Activated naive CD8-positive, alpha-beta T cell treated with anti-CD3 and anti-CD28 coated beads, Interleukin-2, amount 10 ng/mL, durations not matched to agents 7 days and 5 days (primary cell): Measurements from ENCODE around the gene GCLC. TPM values are rescaled to one million over a fixed set of nuclear protein-coding genes. Genes with fewer than 3 reads are reported as not detected.

ENCODE experiments used
- ATAC-seq: fragments of 150-1000 bp; cut with Tn5 transposase; one replicate; pipeline ENCODE4 v1.10.0; 2021; ENCODE audit warnings: low read depth, moderate library complexity
- POLR2A ChIA-PET: fragments of 350-600 bp; sonication (Branson Sonifier 250); formaldehyde crosslinking; loops from one replicate; lab custom pipeline; 2021; ENCODE audit warnings: antibody characterized with exemption; lab: Charles Lee
- DNase-seq: peaks from one replicate; pipeline ENCODE4 v3.0.0; 2021
- H3K27ac Mint-ChIP-seq: one replicate; pipeline ENCODE4 v1.8.0; 2022; ENCODE audit warnings: mild to moderate bottlenecking, mixed read lengths
- H3K27me3 Mint-ChIP-seq: one replicate; pipeline ENCODE4 v1.8.0; 2022; ENCODE audit warnings: mild to moderate bottlenecking, moderate library complexity, mixed read lengths
- H3K36me3 Mint-ChIP-seq: one replicate; pipeline ENCODE4 v1.8.0; 2021; ENCODE audit warnings: mild to moderate bottlenecking, mixed read lengths
- H3K4me1 Mint-ChIP-seq: one replicate; pipeline ENCODE4 v1.8.0; 2021; ENCODE audit warnings: mixed read lengths
- H3K4me3 Mint-ChIP-seq: one replicate; pipeline ENCODE4 v1.8.0; 2022; ENCODE audit warnings: mild to moderate bottlenecking, moderate library complexity, mixed read lengths
- H3K9me3 Mint-ChIP-seq: one replicate; pipeline ENCODE4 v1.8.0; 2021; ENCODE audit warnings: mixed read lengths
- total RNA-seq, 2 experiments: library from RNA; stranded (reverse); gene quantifications; one replicate each; pipeline ENCODE4 v1.2.3, GENCODE V29; 2021

GCLC gene
- total RNA-seq, 2 experiments from 2014 or later = 32.2 to 33.7 TPM

DNA sequence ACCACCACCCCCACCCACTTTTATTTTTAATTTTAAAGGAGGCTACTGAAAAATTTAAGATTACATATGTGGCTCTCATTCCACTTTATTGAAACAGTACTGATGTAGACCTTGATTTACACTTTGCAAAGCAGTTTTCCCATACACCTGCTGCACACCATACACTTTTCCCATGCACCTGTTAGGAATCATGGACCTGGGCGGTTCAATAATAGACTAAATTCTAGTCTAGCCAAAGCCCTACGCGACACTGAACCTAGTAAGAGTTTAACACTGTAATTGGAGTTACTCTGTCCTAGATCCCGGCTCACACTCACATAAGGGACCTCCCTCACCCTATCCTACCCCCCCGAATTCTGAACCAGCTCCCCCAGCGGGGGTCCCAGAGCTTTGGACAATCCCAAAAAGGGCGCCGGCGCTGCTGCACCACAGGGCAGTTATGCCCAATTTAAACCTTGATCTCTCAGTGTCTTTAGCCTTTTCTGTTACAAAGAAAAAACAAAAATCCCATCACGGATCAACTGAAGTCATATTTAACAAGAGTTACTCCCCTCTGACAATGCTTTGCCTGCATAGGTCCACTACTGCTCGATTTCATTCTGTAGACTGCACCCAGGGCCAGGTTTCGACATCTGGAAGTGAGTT, 2.4 kb upstream of the GCLC start:
- POLR2A ChIA-PET = interaction anchor here (0.5 to 1.5 kb wide), 6 partner anchors 9 to 359 kb away, joined by 3 to 6 read pairs (median 4); partner anchors contain the start of gene ELOVL5

DNA sequence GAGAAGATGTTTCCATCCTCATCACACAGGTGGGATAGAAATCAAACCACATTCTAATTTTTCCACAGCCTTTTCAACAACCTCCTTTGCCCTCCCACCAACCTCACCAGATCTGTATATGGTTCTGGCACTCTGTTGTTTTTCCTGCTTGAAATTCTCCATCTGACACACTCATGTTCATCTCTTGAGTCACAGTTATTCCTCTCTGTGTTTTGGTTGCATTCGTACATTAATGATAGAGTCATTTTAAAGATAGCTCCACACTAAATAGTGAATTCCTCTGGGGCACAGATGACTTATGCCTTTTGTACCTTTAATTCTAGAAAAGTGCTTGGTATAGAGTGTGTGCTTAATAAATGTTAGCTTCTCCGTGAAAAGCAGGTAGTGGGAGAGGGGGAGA, 1.4 kb upstream of the GCLC start:
- no peak overlapping the region for H3K27ac Mint-ChIP-seq
- no peak overlapping the region for H3K4me3 Mint-ChIP-seq
- ATAC-seq (no peak), DNase-seq (no peak)
- peaks cover 12% of the 10 kb centered on the region for H3K27me3 Mint-ChIP-seq
- POLR2A ChIA-PET = no interaction called here
- H3K36me3 Mint-ChIP-seq = peaks cover 2% of the 10 kb centered on the region
- no peaks in the 10 kb centered on the region for H3K9me3 Mint-ChIP-seq
- peaks cover 34% of the 10 kb centered on the region for H3K4me1 Mint-ChIP-seq

More for the DNA sequence above, 2.4 kb upstream of the GCLC start:
- peaks cover 2% of the 10 kb centered on the region for H3K36me3 Mint-ChIP-seq
- peak overlapping the region; percentile 54 for H3K27ac Mint-ChIP-seq
- H3K4me3 Mint-ChIP-seq = peak overlapping the region; percentile 91
- ATAC-seq (no peak), DNase-seq (peak; percentile 34)
- peaks cover 12% of the 10 kb centered on the region for H3K27me3 Mint-ChIP-seq
- no peaks in the 10 kb centered on the region for H3K9me3 Mint-ChIP-seq
- H3K4me1 Mint-ChIP-seq = peaks cover 33% of the 10 kb centered on the region

DNA sequence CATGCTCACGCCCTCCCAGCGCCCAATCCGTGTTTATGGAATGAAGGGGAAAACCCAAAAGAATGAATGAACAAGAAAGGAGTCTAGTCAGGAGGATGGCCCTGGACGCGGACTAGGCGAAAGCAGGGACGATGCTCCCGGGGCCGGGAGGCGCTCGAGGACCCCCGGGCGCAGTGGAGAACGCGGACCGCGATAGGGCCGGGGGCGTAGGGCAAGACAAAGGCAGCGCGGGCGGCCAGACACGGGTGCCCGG, 758 bp downstream of the GCLC start:
- peaks cover 5% of the 10 kb centered on the region for H3K36me3 Mint-ChIP-seq
- H3K27me3 Mint-ChIP-seq = peaks cover 12% of the 10 kb centered on the region
- DNase-seq (no peak), ATAC-seq (no peak)
- H3K4me1 Mint-ChIP-seq = peaks cover 39% of the 10 kb centered on the region
- peak overlapping the region; percentile 97 for H3K4me3 Mint-ChIP-seq
- peak overlapping the region; percentile 88 for H3K27ac Mint-ChIP-seq
- no peaks in the 10 kb centered on the region for H3K9me3 Mint-ChIP-seq
- POLR2A ChIA-PET = interaction anchor here (1.5 to 3.2 kb wide), 2 partner anchors 106 to 108 kb away, joined by 5 to 10 read pairs; no protein-coding TSS in a partner anchor

DNA sequence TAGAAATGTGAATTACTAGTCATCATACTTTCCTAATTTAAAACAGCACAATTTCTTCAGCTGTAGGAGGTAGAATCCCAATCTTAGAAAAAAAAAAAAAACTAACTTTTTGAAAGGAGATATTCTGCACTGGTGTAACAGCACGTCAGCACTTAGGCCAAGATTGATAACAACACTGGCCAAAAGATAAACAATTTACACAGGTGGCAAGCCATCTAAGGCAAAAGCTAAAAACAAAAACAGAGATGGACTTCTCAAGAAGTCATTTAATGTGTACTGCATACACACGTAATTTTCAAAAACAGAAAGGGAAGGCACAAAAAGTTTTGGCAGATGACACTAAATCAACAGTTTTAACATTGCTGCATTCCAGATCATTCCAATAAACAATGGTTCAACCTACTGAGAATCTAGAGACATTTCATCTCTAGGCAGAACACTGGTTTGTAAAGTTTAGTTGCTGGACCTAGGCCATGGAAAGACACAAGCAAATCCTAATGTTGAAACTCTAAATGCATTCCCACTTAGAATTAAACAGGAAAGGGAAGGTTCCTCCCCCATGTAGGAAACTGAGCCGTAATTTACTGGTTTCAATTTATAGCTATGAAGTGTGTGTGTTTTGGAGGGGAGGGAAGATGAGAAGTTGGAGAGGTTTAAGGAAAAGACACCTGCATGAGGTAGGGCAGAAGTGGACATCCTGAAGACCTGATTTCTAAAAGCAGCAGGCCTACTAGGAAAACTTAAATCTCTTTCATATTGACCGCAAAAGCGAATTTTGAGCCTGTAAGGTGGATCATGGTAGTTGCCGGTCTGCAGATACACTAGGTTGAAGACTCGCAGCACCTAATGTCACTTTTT, 1.3 kb downstream of the GCLC start:
- Mint-ChIP-seq H3K4me1 (peaks cover 38% of the 10 kb centered on the region), H3K27ac (peak overlapping the region; percentile 88), H3K36me3 (peaks cover 5% of the 10 kb centered on the region), H3K9me3 (no peaks in the 10 kb centered on the region), H3K4me3 (peak overlapping the region; percentile 97), H3K27me3 (peaks cover 12% of the 10 kb centered on the region)
- POLR2A ChIA-PET = interaction anchor here (1.5 to 3.2 kb wide), 2 partner anchors 107 to 108 kb away, joined by 5 to 10 read pairs; no protein-coding TSS in a partner anchor
- no peak for ATAC-seq
- no peak for DNase-seq

DNA sequence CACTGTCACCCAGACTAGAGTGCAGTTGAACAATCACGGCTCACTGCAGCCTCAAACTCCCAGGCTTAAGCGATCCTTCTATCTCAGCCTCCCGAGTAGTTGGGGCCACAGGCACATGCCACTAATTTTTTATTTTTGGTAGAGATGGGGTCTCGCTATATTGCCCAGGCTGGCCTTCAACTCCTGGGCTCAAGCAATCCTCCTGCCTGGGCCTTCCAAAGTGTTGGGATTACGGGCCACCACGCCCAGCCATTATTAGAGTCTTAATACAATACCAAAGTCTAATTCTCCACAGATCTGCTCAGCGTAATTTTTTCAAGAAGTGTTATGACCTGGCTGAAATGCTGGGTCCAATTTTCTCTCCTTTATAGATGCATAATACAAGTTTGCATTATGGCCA, 3.0 kb downstream of the GCLC start:
- DNase-seq = no peak
- Mint-ChIP-seq H3K36me3 (peaks cover 5% of the 10 kb centered on the region), H3K27ac (no peak overlapping the region), H3K4me3 (no peak overlapping the region), H3K4me1 (peaks cover 29% of the 10 kb centered on the region), H3K27me3 (peaks cover 12% of the 10 kb centered on the region), H3K9me3 (no peaks in the 10 kb centered on the region)
- ATAC-seq = no peak
- POLR2A ChIA-PET = no interaction called here

DNA sequence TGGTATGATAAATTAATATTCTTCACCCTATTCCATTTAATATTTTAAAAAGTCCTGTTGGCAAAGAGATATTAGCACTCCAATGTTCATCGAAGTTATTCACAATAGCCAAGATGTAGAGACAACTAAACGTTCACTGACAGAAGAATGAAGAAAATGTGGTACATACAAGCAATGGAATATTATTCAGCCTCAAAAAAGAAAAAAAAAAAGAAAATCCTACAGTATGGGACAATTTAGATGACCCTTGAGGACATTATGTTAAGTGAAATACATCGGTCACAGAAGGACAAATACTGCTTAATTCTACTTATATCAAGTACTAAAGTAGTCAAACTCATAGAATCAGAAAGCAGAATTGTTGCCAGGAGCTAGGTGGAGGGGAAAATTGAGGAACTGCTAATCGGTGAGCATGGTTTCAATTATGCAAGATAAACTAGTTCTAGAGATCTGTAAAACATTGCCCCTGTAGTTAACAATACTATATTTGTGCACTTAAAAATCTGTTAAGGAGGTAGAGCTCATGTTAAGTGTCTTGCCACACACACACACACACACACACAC, 4.7 kb downstream of the GCLC start:
- ATAC-seq = no peak
- POLR2A ChIA-PET = interaction anchor here (0.7 kb wide), 1 partner anchor 1190 kb away, joined by 3 read pairs; no protein-coding TSS in a partner anchor
- no peaks in the 10 kb centered on the region for H3K9me3 Mint-ChIP-seq

DNA sequence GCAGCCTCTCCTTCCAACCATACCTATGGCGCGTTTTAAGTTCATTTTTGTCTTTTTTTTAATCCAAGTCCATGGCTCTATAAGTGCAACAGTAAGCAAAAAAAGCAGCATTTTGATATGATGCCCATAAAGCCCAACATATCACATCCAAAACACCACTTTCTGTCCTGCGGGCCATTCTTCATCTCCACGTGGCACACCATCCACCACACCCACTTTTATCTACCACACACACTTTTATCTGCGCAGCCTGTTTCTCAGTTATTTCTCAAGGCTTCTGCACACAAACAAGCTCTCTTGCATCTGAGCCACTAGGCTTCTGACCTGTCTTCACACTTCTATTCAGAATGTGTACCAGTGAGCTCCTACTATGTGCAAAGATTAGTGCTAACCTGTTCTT, 5.3 kb downstream of the GCLC start:
- POLR2A ChIA-PET = no interaction called here
- H3K9me3 Mint-ChIP-seq = no peaks in the 10 kb centered on the region
- no peak for ATAC-seq
- H3K27me3 Mint-ChIP-seq = no peaks in the 10 kb centered on the region
- DNase-seq = no peak
- peaks cover 5% of the 10 kb centered on the region for H3K36me3 Mint-ChIP-seq
- H3K4me1 Mint-ChIP-seq = peaks cover 23% of the 10 kb centered on the region
- H3K27ac Mint-ChIP-seq = no peak overlapping the region
- no peak overlapping the region for H3K4me3 Mint-ChIP-seq

More for the DNA sequence above, 4.7 kb downstream of the GCLC start:
- H3K27me3 Mint-ChIP-seq = peaks cover 3% of the 10 kb centered on the region
- peaks cover 27% of the 10 kb centered on the region for H3K4me1 Mint-ChIP-seq
- DNase-seq = no peak
- H3K4me3 Mint-ChIP-seq = no peak overlapping the region
- H3K27ac Mint-ChIP-seq = no peak overlapping the region
- peaks cover 6% of the 10 kb centered on the region for H3K36me3 Mint-ChIP-seq

DNA sequence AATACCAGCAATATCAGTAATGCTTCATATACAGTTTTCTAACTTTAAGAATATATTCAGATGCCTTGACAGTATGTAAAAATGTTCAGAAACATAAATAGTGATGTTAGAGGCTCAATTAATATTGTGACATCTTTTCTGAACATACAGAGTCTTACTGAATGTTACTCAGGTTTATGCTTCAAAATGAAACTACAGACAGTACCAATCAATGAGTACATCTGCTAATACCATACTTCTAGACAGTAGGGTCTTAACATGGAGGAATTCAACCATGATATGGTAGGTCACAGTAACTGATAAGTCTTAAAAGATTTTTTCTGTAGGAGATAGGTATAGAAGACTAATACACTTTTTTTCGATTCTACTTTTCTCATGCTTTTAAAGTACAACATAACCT, 8.3 kb downstream of the GCLC start:
- no peak overlapping the region for H3K27ac Mint-ChIP-seq
- H3K4me3 Mint-ChIP-seq = no peak overlapping the region
- H3K4me1 Mint-ChIP-seq = peaks cover 24% of the 10 kb centered on the region
- DNase-seq = no peak
- H3K9me3 Mint-ChIP-seq = no peaks in the 10 kb centered on the region
- ATAC-seq = no peak
- no peaks in the 10 kb centered on the region for H3K27me3 Mint-ChIP-seq
- POLR2A ChIA-PET = no interaction called here
- H3K36me3 Mint-ChIP-seq = peaks cover 8% of the 10 kb centered on the region

DNA sequence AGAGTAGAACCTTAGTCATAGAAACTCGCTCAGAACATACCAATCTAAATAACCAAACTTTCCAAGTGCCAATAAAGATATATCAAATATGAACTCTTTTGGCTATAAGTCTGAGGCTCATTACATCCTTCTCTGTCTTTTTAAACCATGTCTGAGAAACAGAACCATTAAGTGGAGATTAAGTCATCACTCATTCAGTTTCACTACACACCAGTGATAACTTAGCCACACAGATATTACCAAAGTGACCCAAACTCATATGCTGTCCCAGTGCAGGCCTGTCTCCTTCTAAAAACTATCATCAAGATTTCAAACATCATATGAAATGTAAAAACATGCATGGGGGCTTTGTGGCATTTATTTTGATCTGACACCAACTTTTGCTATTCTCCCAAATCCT, 12.0 kb downstream of the GCLC start:
- Mint-ChIP-seq H3K27me3 (no peaks in the 10 kb centered on the region), H3K9me3 (no peaks in the 10 kb centered on the region), H3K4me3 (no peak overlapping the region), H3K27ac (no peak overlapping the region), H3K36me3 (peaks cover 6% of the 10 kb centered on the region), H3K4me1 (peaks cover 26% of the 10 kb centered on the region)
- POLR2A ChIA-PET = no interaction called here
- ATAC-seq (no peak), DNase-seq (no peak)

DNA sequence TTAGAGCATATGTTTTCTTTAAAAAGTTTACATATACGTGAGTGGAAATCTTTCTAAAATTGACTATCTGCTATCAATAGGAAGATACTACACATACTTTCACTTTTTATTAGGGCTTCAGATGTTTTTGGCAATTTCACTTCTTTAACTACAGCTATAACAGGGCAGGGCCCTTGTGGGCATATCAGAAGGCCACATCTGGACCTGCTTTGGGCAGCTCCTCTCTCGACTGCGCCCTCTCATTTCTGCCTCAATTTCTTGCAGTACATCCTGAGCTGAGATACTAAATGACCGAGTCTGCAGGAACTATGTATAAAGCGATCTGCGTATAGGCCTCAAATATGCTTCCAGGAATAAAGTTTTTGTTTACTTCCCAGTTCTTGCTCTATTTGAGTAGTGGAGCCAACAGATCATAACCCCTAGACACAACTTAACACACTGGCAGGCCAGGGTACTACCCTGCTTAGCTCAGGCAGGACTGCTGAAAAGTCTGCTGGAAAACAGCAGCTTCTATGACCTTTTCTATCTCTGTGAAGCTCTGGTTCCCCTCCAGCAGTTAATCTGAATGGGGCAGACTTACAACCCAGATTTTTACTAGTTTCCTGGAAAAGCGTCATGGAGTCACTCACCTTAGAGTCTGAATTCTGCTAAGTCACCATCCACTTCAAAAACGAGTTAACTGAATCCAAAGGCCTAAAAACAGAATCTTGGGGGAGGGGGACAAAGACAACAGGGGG, 12.7 kb downstream of the GCLC start:
- Mint-ChIP-seq H3K27ac (no peak overlapping the region), H3K36me3 (peaks cover 6% of the 10 kb centered on the region), H3K4me1 (peaks cover 26% of the 10 kb centered on the region), H3K9me3 (no peaks in the 10 kb centered on the region), H3K27me3 (no peaks in the 10 kb centered on the region), H3K4me3 (no peak overlapping the region)
- POLR2A ChIA-PET = no interaction called here
- DNase-seq = no peak
- ATAC-seq = no peak

DNA sequence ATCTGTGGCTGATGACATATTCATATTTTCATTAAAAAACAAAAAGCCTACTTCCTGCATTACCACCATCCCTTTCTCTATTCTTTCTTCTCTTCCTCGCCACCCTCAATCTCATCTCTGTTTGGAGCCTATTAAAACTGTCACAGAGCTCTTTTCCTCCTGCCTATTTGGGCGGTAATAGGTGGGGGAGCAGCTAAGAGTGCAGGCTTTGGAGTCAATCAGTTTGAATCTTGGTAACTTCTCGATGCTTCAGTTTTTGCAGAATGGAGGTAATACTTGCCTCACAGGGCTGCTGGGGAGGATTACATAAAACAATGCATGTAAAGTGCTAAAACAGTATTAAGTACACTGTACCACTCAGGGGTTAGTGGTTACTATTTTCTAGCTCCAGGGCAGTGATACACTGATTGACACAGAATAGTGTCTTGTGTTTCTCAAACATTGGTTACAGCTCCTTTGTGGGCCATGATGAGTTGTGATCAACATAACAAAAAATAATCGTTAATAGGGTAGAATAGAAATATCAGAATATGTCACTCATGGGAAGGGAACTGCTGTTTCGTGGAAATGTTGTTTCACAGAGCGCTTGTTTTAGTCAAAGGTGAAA, 14.0 kb downstream of the GCLC start:
- peaks cover 20% of the 10 kb centered on the region for H3K4me1 Mint-ChIP-seq
- H3K4me3 Mint-ChIP-seq = no peak overlapping the region
- H3K9me3 Mint-ChIP-seq = no peaks in the 10 kb centered on the region
- ATAC-seq (no peak), DNase-seq (no peak)
- POLR2A ChIA-PET = no interaction called here
- no peaks in the 10 kb centered on the region for H3K27me3 Mint-ChIP-seq
- H3K36me3 Mint-ChIP-seq = peaks cover 6% of the 10 kb centered on the region
- H3K27ac Mint-ChIP-seq = no peak overlapping the region

DNA sequence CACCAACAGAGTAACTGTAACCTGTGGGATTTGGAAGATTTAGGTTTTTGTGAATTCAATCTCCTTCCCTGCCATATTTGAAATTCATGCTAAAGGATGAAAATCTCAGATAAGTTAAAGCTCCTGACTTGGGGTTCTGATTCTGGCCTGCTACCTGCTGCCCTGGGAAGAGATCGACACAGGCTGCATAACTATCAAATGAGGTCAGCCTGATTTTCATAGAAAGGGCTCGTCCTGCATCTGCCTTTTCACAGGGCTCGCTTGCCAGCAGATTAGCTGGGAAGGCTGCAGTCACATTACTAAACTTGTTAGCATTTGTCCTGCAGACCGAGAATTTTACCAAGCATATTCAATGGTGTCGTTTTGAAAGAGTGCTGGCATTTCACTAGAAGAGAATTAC, 14.6 kb downstream of the GCLC start:
- Mint-ChIP-seq H3K9me3 (no peaks in the 10 kb centered on the region), H3K27ac (no peak overlapping the region), H3K36me3 (peaks cover 5% of the 10 kb centered on the region), H3K4me1 (peaks cover 20% of the 10 kb centered on the region), H3K4me3 (no peak overlapping the region), H3K27me3 (no peaks in the 10 kb centered on the region)
- DNase-seq (no peak), ATAC-seq (no peak)
- POLR2A ChIA-PET = no interaction called here
